BE2C (cell line): ENCODE results near the gene CCDC88C.
"Not testable (repeated sequence)": the region's sequence is repeated elsewhere in the genome, so short reads cannot be mapped to it uniquely, and the experiment has no call there.

ENCODE experiments used
- DNase-seq: peaks from one replicate; pipeline ENCODE4 v3.0.0-alpha.2; 2020
- H3K27me3 ChIP-seq: fragments of 250-450 bp; sonication (Bioruptor Pico); 2 replicates; pipeline ENCODE4 v1.5.1; 2020; ENCODE audit warnings: mild to moderate bottlenecking
- H3K36me3 ChIP-seq: fragments of 250-450 bp; sonication (Bioruptor Pico); 2 replicates; pipeline ENCODE4 v1.5.1; 2020; ENCODE audit warnings: mild to moderate bottlenecking
- H3K4me1 ChIP-seq: fragments of 250-450 bp; sonication (Bioruptor Pico); 2 replicates; pipeline ENCODE4 v1.5.1; 2020
- H3K4me3 ChIP-seq: 2 replicates; pipeline ENCODE4 v1.5.1; 2011; ENCODE audit warnings: low read depth, low read length
- H3K9me3 ChIP-seq: fragments of 250-450 bp; sonication (Bioruptor Pico); 2 replicates; pipeline ENCODE4 v1.5.1; 2020
- TF ChIP-seq, protein P1 (sequence below): IDR thresholded peaks from 2 replicates; pipeline ENCODE4 v1.5.1; 2012; ENCODE audit warnings: mild to moderate bottlenecking, low read depth, low read length

The CCDC88C gene

DNA sequence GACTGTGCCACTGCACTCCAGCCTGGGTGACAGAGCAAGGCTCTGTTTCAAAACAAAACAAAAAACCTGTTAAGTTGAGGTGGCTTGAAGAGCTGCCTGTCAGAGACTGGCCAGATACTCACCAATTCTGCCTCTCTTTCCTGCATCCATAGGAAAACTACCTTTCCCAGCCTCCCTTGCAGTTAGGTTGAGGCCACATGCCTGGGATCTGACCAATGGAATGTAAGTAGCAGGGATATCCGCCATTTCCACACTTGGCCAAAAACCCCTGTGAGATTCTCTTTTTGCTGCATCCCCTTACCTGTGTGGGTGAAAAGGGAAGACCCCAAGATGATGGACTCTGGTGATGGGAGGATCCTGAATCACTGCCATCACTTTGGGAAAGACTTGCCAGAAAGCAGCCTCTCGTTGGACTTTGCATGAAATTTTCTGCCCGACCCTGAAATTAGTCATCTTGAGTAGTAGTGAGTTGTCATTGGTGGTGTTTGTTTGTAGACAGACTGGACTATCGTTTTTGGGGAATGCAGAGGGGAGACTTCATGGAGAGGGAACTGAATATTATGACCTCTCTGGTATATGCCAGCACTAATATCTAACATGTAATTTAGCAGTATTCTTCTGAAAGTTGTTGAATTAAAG is 187.1 kb downstream of the CCDC88C start:
- Histone ChIP-seq H3K27me3 (no peaks in the 10 kb centered on the region), H3K4me3 (no peak overlapping the region), H3K4me1 (no peaks in the 10 kb centered on the region), H3K36me3 (no peaks in the 10 kb centered on the region), H3K9me3 (no peaks in the 10 kb centered on the region)
- TF ChIP-seq, protein P1, sequence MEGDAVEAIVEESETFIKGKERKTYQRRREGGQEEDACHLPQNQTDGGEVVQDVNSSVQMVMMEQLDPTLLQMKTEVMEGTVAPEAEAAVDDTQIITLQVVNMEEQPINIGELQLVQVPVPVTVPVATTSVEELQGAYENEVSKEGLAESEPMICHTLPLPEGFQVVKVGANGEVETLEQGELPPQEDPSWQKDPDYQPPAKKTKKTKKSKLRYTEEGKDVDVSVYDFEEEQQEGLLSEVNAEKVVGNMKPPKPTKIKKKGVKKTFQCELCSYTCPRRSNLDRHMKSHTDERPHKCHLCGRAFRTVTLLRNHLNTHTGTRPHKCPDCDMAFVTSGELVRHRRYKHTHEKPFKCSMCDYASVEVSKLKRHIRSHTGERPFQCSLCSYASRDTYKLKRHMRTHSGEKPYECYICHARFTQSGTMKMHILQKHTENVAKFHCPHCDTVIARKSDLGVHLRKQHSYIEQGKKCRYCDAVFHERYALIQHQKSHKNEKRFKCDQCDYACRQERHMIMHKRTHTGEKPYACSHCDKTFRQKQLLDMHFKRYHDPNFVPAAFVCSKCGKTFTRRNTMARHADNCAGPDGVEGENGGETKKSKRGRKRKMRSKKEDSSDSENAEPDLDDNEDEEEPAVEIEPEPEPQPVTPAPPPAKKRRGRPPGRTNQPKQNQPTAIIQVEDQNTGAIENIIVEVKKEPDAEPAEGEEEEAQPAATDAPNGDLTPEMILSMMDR = no peak
- no peak for DNase-seq

DNA sequence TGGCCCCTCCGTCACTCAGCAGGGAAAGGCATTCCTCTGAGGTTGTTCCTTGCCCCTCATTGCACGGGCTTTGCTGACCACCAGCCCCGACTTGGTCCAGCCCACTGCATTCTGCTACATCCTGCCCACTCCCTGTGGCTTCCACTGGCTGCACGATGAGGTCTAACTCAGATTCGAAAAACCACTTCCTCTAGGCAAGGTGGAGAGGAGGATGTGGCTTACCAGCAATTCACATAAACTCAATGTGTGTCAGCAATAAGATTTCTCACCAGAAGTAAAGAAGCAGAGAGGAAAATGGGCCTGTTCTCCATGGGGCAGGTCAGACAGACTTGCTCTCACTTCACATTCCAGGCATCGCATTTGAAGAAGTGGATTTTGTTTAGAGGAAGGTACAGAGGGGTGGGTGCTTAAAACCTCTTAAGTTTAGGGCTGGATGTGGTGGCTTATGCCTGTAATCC is 187.8 kb downstream of the CCDC88C start:
- Histone ChIP-seq H3K27me3 (no peaks in the 10 kb centered on the region), H3K9me3 (no peaks in the 10 kb centered on the region), H3K36me3 (no peaks in the 10 kb centered on the region), H3K4me3 (no peak overlapping the region), H3K4me1 (no peaks in the 10 kb centered on the region)
- TF ChIP-seq, protein P1 = no peak
- DNase-seq = no peak

DNA sequence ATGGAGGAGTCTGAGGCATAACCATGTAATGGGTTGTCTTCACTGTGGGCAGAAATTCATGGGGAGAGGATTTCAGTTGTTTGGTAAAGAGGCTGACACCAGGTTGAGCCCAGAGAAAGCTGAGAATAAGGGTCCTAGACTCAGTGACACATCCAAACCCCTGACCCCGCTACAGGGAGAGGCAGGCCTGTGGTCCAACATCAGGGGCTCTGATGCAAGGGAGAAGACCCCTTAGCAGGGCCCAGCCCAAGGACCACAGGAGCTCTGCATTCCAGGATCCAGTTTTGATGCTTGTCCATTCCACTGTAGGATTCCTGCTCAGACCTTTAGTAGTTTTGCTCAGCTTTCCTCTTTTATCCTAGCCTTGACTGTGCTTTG is 188.6 kb downstream of the CCDC88C start:
- no peaks in the 10 kb centered on the region for H3K36me3 ChIP-seq
- H3K4me3 ChIP-seq = no peak overlapping the region
- no peak for DNase-seq
- no peaks in the 10 kb centered on the region for H3K9me3 ChIP-seq
- TF ChIP-seq, protein P1 = no peak
- no peaks in the 10 kb centered on the region for H3K27me3 ChIP-seq
- no peaks in the 10 kb centered on the region for H3K4me1 ChIP-seq

DNA sequence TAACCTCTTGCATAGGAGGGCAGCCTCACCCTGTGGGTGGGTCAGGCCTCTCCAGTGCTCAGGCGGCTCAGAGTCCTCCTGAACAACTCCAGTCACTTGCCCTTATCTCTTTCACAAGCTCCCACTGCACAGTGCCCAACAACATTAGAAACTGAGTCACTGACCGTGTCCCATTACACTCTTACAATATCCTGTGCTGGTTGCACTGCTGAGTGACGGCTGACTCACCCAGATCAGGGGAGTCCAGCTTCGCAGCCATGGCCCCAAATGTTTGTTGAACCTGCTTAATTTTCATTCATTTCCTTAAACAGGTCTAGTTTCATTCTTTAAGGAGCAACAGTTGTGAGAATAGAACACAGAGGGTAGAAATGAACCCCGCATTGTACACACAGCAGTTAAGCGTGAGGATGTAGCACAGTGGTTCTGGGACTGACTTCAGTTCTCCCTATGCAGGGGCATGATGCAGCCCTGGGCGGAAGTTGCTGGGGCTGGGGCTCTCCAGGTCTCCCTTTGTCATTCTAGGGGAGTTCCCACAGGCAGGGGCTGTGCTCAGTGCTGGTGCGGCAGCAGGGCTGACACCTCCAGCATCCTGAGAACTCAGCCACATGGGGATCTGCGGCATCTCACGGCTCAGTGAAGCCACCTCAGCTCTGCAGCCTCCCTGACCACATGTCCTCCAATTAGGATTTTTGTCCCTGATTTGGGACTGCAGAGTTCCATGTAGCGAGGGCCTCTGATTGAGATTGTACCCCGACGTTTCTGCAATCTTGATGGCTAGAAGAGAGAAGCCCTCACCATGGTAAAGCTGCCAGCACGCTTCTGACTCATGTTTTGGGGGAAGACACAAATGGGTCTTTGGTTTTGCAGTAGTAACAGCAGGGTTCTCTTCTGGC is 189.3 kb downstream of the CCDC88C start:
- Histone ChIP-seq H3K4me3 (no peak overlapping the region), H3K36me3 (no peaks in the 10 kb centered on the region), H3K4me1 (no peaks in the 10 kb centered on the region), H3K9me3 (no peaks in the 10 kb centered on the region), H3K27me3 (no peaks in the 10 kb centered on the region)
- no peak for DNase-seq
- TF ChIP-seq, protein P1 = no peak

DNA sequence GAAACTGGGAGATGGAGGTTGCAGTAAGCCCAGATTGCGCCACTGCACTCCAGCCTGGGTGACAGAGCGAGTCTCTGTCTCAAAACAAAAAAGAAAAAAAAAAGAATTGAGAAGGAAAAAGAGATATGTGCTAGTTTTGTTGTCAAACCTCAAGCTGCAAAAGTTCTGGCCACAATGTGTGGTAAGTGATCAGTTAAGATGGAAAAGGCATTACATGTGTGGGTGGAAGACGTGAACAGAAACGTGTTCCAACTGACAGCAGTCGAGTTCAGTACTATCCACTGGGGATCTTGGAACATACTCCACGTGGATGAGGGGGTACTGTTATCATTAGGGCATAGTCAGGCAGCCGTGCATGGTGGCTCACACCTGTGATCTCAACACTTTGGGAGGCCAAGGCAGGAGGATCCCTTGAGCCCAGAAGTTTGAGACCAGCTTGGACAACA is 190.4 kb downstream of the CCDC88C start:
- no peak for DNase-seq
- TF ChIP-seq, protein P1 = no peak
- H3K27me3 ChIP-seq = no peaks in the 10 kb centered on the region
- H3K9me3 ChIP-seq = no peaks in the 10 kb centered on the region
- H3K4me1 ChIP-seq = no peaks in the 10 kb centered on the region
- H3K4me3 ChIP-seq = no peak overlapping the region
- no peaks in the 10 kb centered on the region for H3K36me3 ChIP-seq

DNA sequence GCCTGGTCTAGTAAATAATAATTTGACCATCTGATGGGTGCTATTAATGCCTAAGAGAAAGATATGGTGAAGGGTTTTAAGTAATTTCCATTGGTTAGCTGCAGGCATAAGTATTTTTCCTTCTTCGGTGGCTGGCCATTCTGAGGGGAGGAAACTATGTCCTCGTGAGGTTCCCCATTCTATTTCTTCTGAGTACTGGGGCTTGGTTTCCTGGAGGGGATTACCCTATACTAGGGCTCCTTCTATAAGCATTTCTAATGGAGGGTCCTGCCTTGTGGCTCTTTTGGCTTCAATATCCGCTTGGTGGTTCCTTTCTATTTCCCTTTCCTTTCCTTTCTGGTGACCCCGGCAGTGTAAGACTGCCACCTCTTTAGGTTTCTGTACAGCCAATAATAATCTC is 191.3 kb downstream of the CCDC88C start:
- not testable (repeated sequence) for DNase-seq, H3K27me3 ChIP-seq, H3K9me3 ChIP-seq, H3K36me3 ChIP-seq, H3K4me3 ChIP-seq, H3K4me1 ChIP-seq
